Astrocyte of the spinal cord (primary cell): Measurements from ENCODE around the gene POC1B.

Experiments
- DNase-seq: peaks from one replicate; pipeline ENCODE4 v3.0.0; 2011; ENCODE audit warnings: low read depth, low spot score
- H3K4me3 ChIP-seq: 2 replicates; pipeline ENCODE4 v1.5.1; 2011; ENCODE audit warnings: low read depth, mild to moderate bottlenecking, low read length, moderate library complexity
- CTCF ChIP-seq: IDR thresholded peaks from 2 replicates; pipeline ENCODE4 v1.5.1; 2012; ENCODE audit warnings: low read depth, mild to moderate bottlenecking, low read length, inconsistent platforms
- in situ Hi-C: cut with HindIII; loops from 2 replicates; pipeline ENCODE4 v1.10.0; 2017; ENCODE audit warnings: low sequenced_read_pairs

Gene POC1B

GRCh38 chr12:89477633-89478279 is 48.1 kb downstream of the POC1B start:
- in situ Hi-C loops: no loop called here
- no peak for TF ChIP-seq CTCF
- DNase-seq: no peak
- no peak overlapping the region for H3K4me3 ChIP-seq

- no peak overlapping the region for H3K4me3 ChIP-seq
- no peak for TF ChIP-seq CTCF
- DNase-seq: no peak
- in situ Hi-C loops: no loop called here
Measured at GRCh38 chr12:89476904-89477595, 48.8 kb downstream of the POC1B start.

- no peak for DNase-seq
- TF ChIP-seq CTCF: no peak
- H3K4me3 ChIP-seq: no peak overlapping the region
- in situ Hi-C loops: no loop called here
Measured at GRCh38 chr12:89476232-89476631, 49.6 kb downstream of the POC1B start.

GRCh38 chr12:89475203-89475990 is 50.5 kb downstream of the POC1B start:
- DNase-seq: no peak
- no peak overlapping the region for H3K4me3 ChIP-seq
- in situ Hi-C loops: no loop called here
- TF ChIP-seq CTCF: no peak

GRCh38 chr12:89474615-89475014 is 51.2 kb downstream of the POC1B start:
- TF ChIP-seq CTCF: no peak
- H3K4me3 ChIP-seq: no peak overlapping the region
- in situ Hi-C loops: no loop called here
- no peak for DNase-seq

- in situ Hi-C loops: no loop called here
- H3K4me3 ChIP-seq: no peak overlapping the region
- DNase-seq: peak; percentile 70
- TF ChIP-seq CTCF: no peak
Measured at GRCh38 chr12:89472508-89472907, 53.3 kb downstream of the POC1B start.
